Fibroblast of the aortic adventitia (primary cell): ENCODE results near the gene MAPK7. TPM values are rescaled to one million over a fixed set of nuclear protein-coding genes. Genes with fewer than 3 reads are reported as not detected.
A peak's percentile ranks its signal among the peaks of the same experiment; 100 is the strongest.

ENCODE experiments used
- DNase-seq: peaks from one replicate; pipeline ENCODE4 v3.0.0-alpha.2; 2010; ENCODE audit warnings: low read depth
- H3K4me3 ChIP-seq: 2 replicates; pipeline ENCODE4 v1.5.1; 2011; ENCODE audit warnings: low read depth, mild to moderate bottlenecking, control low read depth, low read length, moderate library complexity
- CTCF ChIP-seq: IDR thresholded peaks from 2 replicates; pipeline ENCODE4 v1.5.1; 2011; ENCODE audit warnings: mild to moderate bottlenecking, low read length, control low read depth, inconsistent platforms; ENCODE audit not compliant: insufficient read depth
- total RNA-seq: library from RNA; depleted of rRNA; stranded (reverse); fragments of >200 nt; gene quantifications from 2 replicates; pipeline ENCODE4 v1.2.3, GENCODE V29; 2012; ENCODE audit warnings: low replicate concordance

Gene MAPK7
- total RNA-seq, 1 donor: 24.0 TPM

- no peak for DNase-seq
- no peak for TF ChIP-seq CTCF
- H3K4me3 ChIP-seq: no peak overlapping the region
Observed at GRCh38 chr17:19357761-19358160, 20.5 kb upstream of the MAPK7 start.

GRCh38 chr17:19359151-19359550 is 19.1 kb upstream of the MAPK7 start:
- DNase-seq: no peak
- H3K4me3 ChIP-seq: no peak overlapping the region
- TF ChIP-seq CTCF: no peak

- no peak for TF ChIP-seq CTCF
- H3K4me3 ChIP-seq: no peak overlapping the region
- no peak for DNase-seq
Observed at GRCh38 chr17:19359856-19360255, 18.4 kb upstream of the MAPK7 start.

- no peak overlapping the region for H3K4me3 ChIP-seq
- DNase-seq: no peak
- TF ChIP-seq CTCF: no peak
Observed at GRCh38 chr17:19360772-19361171, 17.5 kb upstream of the MAPK7 start.

- H3K4me3 ChIP-seq: no peak overlapping the region
- TF ChIP-seq CTCF: no peak
- DNase-seq: no peak
Observed at GRCh38 chr17:19361326-19361725, 17.0 kb upstream of the MAPK7 start.

GRCh38 chr17:19361944-19362276 is 16.4 kb upstream of the MAPK7 start:
- peak overlapping the region; percentile 83 for H3K4me3 ChIP-seq
- no peak for DNase-seq
- no peak for TF ChIP-seq CTCF

GRCh38 chr17:19362277-19363113 is 15.8 kb upstream of the MAPK7 start, which contains the start of gene B9D1:
Gene B9D1 (minus strand): TSS chr17:19362723. CDS start chr17:19362569, 154 bp downstream.
- H3K4me3 ChIP-seq: peak within 1 kb of the TSS; percentile 83
- peak; percentile 93 for DNase-seq
- peak; percentile 89 for TF ChIP-seq CTCF
